ENCODE results near the gene CXCL5. TPM values are rescaled to one million over a fixed set of nuclear protein-coding genes. Genes with fewer than 3 reads are reported as not detected.

The CXCL5 gene
- total RNA-seq, 1 experiment from 2014 or later: not detected

- Histone ChIP-seq H3K4me2 (no peak overlapping the region), H3K27ac (no peak overlapping the region), H3K9me3 (ENCODE audit: insufficient read depth, low read depth) (no peaks in the 10 kb centered on the region), H3K4me1 (replicated peaks; ENCODE audit: insufficient read depth) (peaks cover 6% of the 10 kb centered on the region; the same call in 1 of the 2 replicates), H4K20me1 (ENCODE audit: insufficient read depth) (no peaks in the 10 kb centered on the region), H3K27me3 (ENCODE audit: insufficient read depth, low read depth) (no peaks in the 10 kb centered on the region), H3K36me3 (ENCODE audit: low read depth) (no peaks in the 10 kb centered on the region), H2AFZ (no peak overlapping the region), H3F3A (ENCODE audit: insufficient read depth, low read depth) (no peaks in the 10 kb centered on the region), H3K79me2 (ENCODE audit: low read depth) (no peaks in the 10 kb centered on the region), H3K9me2 (ENCODE audit: insufficient read depth) (no peaks in the 10 kb centered on the region), H3K4me3 (no peak overlapping the region)
- intact Hi-C loops (cut with micrococcal nuclease; ENCODE audit: unreplicated experiment): loop anchor here (5.0 kb wide), 1 partner anchor 91 kb away; no protein-coding TSS in a partner anchor
- no peak for TF ChIP-seq EZH2 (IDR thresholded peaks at IDR 0.05; ENCODE audit: low read depth)
- TF ChIP-seq, protein P1, sequence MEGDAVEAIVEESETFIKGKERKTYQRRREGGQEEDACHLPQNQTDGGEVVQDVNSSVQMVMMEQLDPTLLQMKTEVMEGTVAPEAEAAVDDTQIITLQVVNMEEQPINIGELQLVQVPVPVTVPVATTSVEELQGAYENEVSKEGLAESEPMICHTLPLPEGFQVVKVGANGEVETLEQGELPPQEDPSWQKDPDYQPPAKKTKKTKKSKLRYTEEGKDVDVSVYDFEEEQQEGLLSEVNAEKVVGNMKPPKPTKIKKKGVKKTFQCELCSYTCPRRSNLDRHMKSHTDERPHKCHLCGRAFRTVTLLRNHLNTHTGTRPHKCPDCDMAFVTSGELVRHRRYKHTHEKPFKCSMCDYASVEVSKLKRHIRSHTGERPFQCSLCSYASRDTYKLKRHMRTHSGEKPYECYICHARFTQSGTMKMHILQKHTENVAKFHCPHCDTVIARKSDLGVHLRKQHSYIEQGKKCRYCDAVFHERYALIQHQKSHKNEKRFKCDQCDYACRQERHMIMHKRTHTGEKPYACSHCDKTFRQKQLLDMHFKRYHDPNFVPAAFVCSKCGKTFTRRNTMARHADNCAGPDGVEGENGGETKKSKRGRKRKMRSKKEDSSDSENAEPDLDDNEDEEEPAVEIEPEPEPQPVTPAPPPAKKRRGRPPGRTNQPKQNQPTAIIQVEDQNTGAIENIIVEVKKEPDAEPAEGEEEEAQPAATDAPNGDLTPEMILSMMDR (conservative IDR thresholded peaks at IDR 0.05): no peak
- BruUV-seq (replicated peaks): no TSS peak
- CTCF ChIA-PET: no interaction called here
- DNase-seq: no peak
- POLR2A ChIA-PET (ENCODE audit: unreplicated experiment): no interaction called here
Observed at GRCh38 chr4:74041418-74041817, 42.9 kb upstream of the CXCL5 start.

DNA sequence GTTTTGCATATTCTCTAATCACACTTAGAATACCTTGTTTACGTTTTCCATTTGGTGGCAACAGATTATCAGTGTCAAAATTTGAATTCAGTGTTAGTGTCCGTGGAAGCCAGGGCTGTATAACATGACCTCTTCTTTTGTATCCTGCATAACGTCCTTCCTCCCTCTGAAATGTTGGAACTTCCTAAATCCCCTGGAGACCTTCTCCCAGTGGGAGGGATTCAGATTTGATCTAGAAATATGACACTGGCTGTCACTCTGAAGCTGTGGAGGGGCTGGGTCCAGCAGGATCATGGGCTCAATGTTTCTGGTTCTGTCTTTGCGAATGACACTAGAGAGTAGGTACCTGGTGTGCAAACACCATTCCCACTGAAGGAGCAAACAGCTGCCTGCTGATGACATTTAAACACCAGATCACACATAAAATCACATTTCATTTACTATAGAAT is 40.9 kb upstream of the CXCL5 start:
- BruUV-seq (replicated peaks): no TSS peak
- H3K27ac ChIP-seq: no peak overlapping the region
- no peak for TF ChIP-seq EZH2 (IDR thresholded peaks at IDR 0.05; ENCODE audit: low read depth)
- TF ChIP-seq, protein P1 (conservative IDR thresholded peaks at IDR 0.05): no peak
- H3K9me3 ChIP-seq (ENCODE audit: insufficient read depth, low read depth): no peaks in the 10 kb centered on the region
- peak overlapping the region; percentile 79 for H3K4me3 ChIP-seq
- no peak for DNase-seq
- no peaks in the 10 kb centered on the region for H3F3A ChIP-seq (ENCODE audit: insufficient read depth, low read depth)
- intact Hi-C loops (cut with micrococcal nuclease; ENCODE audit: unreplicated experiment): loop anchor here (5.0 to 10.0 kb wide), 2 partner anchors 117 to 375 kb away; no protein-coding TSS in a partner anchor
- H3K36me3 ChIP-seq (ENCODE audit: low read depth): no peaks in the 10 kb centered on the region
- ChIA-PET CTCF (interaction anchor here (0.6 kb wide), 1 partner anchor 87 kb away, joined by 4 read pairs; no protein-coding TSS in a partner anchor), POLR2A (ENCODE audit: unreplicated experiment) (no interaction called here)
- H4K20me1 ChIP-seq (ENCODE audit: insufficient read depth): no peaks in the 10 kb centered on the region
- H3K4me2 ChIP-seq: peak overlapping the region; percentile 89
- H3K27me3 ChIP-seq (ENCODE audit: insufficient read depth, low read depth): no peaks in the 10 kb centered on the region
- H3K9me2 ChIP-seq (ENCODE audit: insufficient read depth): no peaks in the 10 kb centered on the region
- H3K79me2 ChIP-seq (ENCODE audit: low read depth): no peaks in the 10 kb centered on the region
- peaks cover 6% of the 10 kb centered on the region; the same call in 1 of the 2 replicates for H3K4me1 ChIP-seq (replicated peaks; ENCODE audit: insufficient read depth)
- H2AFZ ChIP-seq: peak overlapping the region; percentile 97

- peak within 1 kb of the TSS; percentile 97 for H2AFZ ChIP-seq
- H3K27me3 ChIP-seq (ENCODE audit: insufficient read depth, low read depth): no peaks in the 10 kb centered on the region
- no peaks in the 10 kb centered on the region for H3K36me3 ChIP-seq (ENCODE audit: low read depth)
- BruUV-seq (replicated peaks): no TSS peak
- H3F3A ChIP-seq (ENCODE audit: insufficient read depth, low read depth): no peaks in the 10 kb centered on the region
- H3K4me2 ChIP-seq: peak within 1 kb of the TSS; percentile 89
- peak in 1 of 2 experiments; percentile 44 for DNase-seq
- no peaks in the 10 kb centered on the region for H3K79me2 ChIP-seq (ENCODE audit: low read depth)
- intact Hi-C loops (cut with micrococcal nuclease; ENCODE audit: unreplicated experiment): loop anchor here (5.0 to 10.0 kb wide), 2 partner anchors 116 to 374 kb away; no protein-coding TSS in a partner anchor
- no peaks in the 10 kb centered on the region for H3K9me3 ChIP-seq (ENCODE audit: insufficient read depth, low read depth)
- H4K20me1 ChIP-seq (ENCODE audit: insufficient read depth): no peaks in the 10 kb centered on the region
- TF ChIP-seq EZH2 (IDR thresholded peaks at IDR 0.05; ENCODE audit: low read depth): no peak
- TF ChIP-seq, protein P1 (conservative IDR thresholded peaks at IDR 0.05): peak; percentile 50; the same call in 1 of the 2 replicates
- ChIA-PET CTCF (interaction anchor here (0.7 to 1.1 kb wide), 3 partner anchors 14 to 170 kb away, joined by 3 read pairs; no protein-coding TSS in a partner anchor), POLR2A (ENCODE audit: unreplicated experiment) (interaction anchor here (0.7 kb wide), 1 partner anchor 376 kb away, joined by 3 read pairs; no protein-coding TSS in a partner anchor)
- H3K27ac ChIP-seq: no peak within 1 kb of the TSS
- H3K9me2 ChIP-seq (ENCODE audit: insufficient read depth): no peaks in the 10 kb centered on the region
- peaks cover 6% of the 10 kb centered on the region; the same call in 1 of the 2 replicates for H3K4me1 ChIP-seq (replicated peaks; ENCODE audit: insufficient read depth)
- peak within 1 kb of the TSS; percentile 79 for H3K4me3 ChIP-seq
Observed at GRCh38 chr4:74038425-74039314, 40.2 kb upstream of the CXCL5 start, which contains the start of gene CXCL3. CXCL3 (minus strand) TSS chr4:74038689; CDS start chr4:74038611, 78 bp downstream.

All from PC-9 (cell line).